GM12873 (cell line): Measurements from ENCODE around the gene ERBB2.

Experiments
- CTCF ChIP-seq: IDR thresholded peaks from 2 replicates; pipeline ENCODE4 v1.5.1; 2012; ENCODE audit warnings: low read depth, mild to moderate bottlenecking, moderate library complexity, low read length, control low read depth; ENCODE audit not compliant: insufficient read depth; ENCODE audit errors: missing control alignments

Gene ERBB2

GRCh38 chr17:39658346-39658745, 41.5 kb upstream of the ERBB2 start:
- TF ChIP-seq CTCF = no peak

GRCh38 chr17:39658760-39659159, 41.1 kb upstream of the ERBB2 start:
- no peak for TF ChIP-seq CTCF

- no peak for TF ChIP-seq CTCF
These were observed 40.4 kb upstream of the ERBB2 start for GRCh38 chr17:39659279-39660010.

- TF ChIP-seq CTCF = no peak
These were observed 39.9 kb upstream of the ERBB2 start for GRCh38 chr17:39660011-39660360.

- no peak for TF ChIP-seq CTCF
These were observed 39.2 kb upstream of the ERBB2 start for GRCh38 chr17:39660397-39661385.

- no peak for TF ChIP-seq CTCF
These were observed 37.9 kb upstream of the ERBB2 start for GRCh38 chr17:39661744-39662541.
